Measurements from ENCODE around the gene CASK.

Gene CASK

GRCh38 chrX:41529221-41529620 lies 394.1 kb downstream of the CASK start:
- no peak for TF ChIP-seq CTCF (IDR thresholded peaks at IDR 0.05; ENCODE audit: low read depth, low read length, missing control alignments)
- DNase-seq (ENCODE audit: low read depth) = no peak
- no peak overlapping the region for H3K4me3 ChIP-seq (ENCODE audit: low read depth, low read length)
- in situ Hi-C loops (cut with HindIII; ENCODE audit: low sequenced_read_pairs) = no loop called here

- no peak for TF ChIP-seq CTCF (IDR thresholded peaks at IDR 0.05; ENCODE audit: low read depth, low read length, missing control alignments)
- in situ Hi-C loops (cut with HindIII; ENCODE audit: low sequenced_read_pairs) = no loop called here
- no peak overlapping the region for H3K4me3 ChIP-seq (ENCODE audit: low read depth, low read length)
- DNase-seq (ENCODE audit: low read depth) = no peak
Observed at GRCh38 chrX:41528784-41529183, 394.6 kb downstream of the CASK start.

DNA sequence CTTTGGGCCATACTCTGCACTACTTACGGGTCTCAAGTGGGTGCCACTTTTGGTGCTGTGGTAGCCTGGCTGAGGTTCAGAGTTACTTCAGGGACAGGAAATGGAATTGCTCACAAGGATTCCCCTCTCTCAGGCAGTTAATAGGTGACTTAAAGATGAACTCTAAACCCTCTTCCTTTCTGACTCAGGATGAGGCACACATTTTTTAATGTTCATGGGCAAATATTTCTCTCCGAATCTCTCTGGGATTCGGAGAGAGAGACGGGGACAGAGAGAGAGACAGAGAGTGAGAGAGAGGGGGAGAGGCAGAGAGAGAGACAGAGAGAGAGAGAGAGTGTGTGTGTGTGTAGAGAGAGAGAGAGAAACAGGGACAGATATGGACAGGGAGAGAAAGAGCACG lies 396.4 kb downstream of the CASK start:
- no peak for TF ChIP-seq CTCF (IDR thresholded peaks at IDR 0.05; ENCODE audit: low read depth, low read length, missing control alignments)
- H3K4me3 ChIP-seq (ENCODE audit: low read depth, low read length) = no peak overlapping the region
- in situ Hi-C loops (cut with HindIII; ENCODE audit: low sequenced_read_pairs) = no loop called here
- DNase-seq (ENCODE audit: low read depth) = no peak

DNA sequence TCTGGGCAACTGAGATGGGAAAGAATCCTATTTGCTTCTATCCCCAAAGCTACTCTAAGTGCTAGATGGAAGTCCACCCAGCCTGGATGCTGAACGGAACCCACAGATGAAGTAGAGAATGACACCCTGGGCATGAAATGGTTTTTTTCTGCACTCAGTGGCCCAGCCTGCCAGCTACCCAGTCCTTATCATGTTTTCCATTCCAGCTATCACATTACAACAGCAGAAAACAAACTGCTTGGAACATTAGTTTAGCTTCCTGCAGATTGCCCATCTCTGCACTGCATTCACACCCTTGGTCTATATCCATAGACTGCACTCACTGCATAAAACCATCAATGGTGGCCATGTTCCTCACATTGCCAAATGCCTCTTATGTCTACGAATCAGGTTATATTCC lies 397.1 kb downstream of the CASK start:
- no peak for TF ChIP-seq CTCF (IDR thresholded peaks at IDR 0.05; ENCODE audit: low read depth, low read length, missing control alignments)
- H3K4me3 ChIP-seq (ENCODE audit: low read depth, low read length) = no peak overlapping the region
- no peak for DNase-seq (ENCODE audit: low read depth)
- in situ Hi-C loops (cut with HindIII; ENCODE audit: low sequenced_read_pairs) = no loop called here

GRCh38 chrX:41522671-41523070 lies 400.7 kb downstream of the CASK start:
- in situ Hi-C loops (cut with HindIII; ENCODE audit: low sequenced_read_pairs) = no loop called here
- TF ChIP-seq CTCF (IDR thresholded peaks at IDR 0.05; ENCODE audit: low read depth, low read length, missing control alignments) = no peak
- H3K4me3 ChIP-seq (ENCODE audit: low read depth, low read length) = no peak overlapping the region
- no peak for DNase-seq (ENCODE audit: low read depth)

DNA sequence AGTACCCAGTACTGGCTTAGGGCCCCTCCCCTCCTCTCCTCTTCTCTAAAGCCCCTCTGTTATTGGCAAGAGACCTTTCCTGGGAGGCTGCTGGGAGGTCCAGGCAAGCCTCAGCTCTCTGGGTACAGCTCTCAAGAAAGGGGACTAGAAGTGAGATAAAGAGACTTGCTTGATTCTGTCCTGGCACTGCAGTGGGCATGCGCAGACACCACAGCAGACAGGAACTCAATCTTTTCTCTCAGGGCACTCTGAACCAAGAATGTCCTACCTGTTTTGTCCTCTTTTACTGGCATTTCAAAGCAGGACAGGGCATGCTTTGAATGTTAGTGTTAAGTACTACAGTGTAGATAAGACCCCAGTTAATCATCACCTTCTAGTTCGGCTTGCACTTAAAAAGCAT lies 401.3 kb downstream of the CASK start:
- no peak overlapping the region for H3K4me3 ChIP-seq (ENCODE audit: low read depth, low read length)
- no peak for TF ChIP-seq CTCF (IDR thresholded peaks at IDR 0.05; ENCODE audit: low read depth, low read length, missing control alignments)
- in situ Hi-C loops (cut with HindIII; ENCODE audit: low sequenced_read_pairs) = no loop called here
- no peak for DNase-seq (ENCODE audit: low read depth)

DNA sequence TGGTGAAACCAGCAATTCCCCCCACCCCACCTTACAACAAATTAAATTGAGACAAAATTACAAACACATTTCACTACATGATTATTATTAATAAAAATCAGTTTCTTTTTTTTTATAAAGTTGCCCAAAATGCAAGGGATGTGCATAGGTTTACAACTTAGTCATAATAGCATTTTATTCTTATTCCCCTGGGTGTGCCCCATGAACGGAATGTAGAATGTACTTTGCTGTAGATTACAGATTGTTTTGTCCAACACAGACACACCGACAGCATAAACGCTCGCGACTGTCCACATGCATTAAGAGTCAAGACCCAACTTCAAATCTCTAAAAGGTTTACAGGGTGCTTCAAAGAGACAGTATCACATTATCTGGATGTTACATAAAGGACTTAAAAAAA lies 403.9 kb downstream of the CASK start:
- TF ChIP-seq CTCF (IDR thresholded peaks at IDR 0.05; ENCODE audit: low read depth, low read length, missing control alignments) = no peak
- no peak for DNase-seq (ENCODE audit: low read depth)
- in situ Hi-C loops (cut with HindIII; ENCODE audit: low sequenced_read_pairs) = no loop called here
- no peak overlapping the region for H3K4me3 ChIP-seq (ENCODE audit: low read depth, low read length)

Measured in astrocyte of the cerebellum (primary cell).